WI38 (cell line): Measurements from ENCODE around the gene NEIL3.
A peak's percentile ranks its signal among the peaks of the same experiment; 100 is the strongest.

Experiments
- H3K4me3 ChIP-seq: 2 replicates; pipeline ENCODE4 v1.5.1; 2011; ENCODE audit warnings: low read depth, mild to moderate bottlenecking, control low read depth, low read length
- CTCF ChIP-seq: IDR thresholded peaks from 2 replicates; pipeline ENCODE4 v1.5.1; 2012; ENCODE audit warnings: low read depth, mild to moderate bottlenecking, control low read depth, low read length

NEIL3 gene

GRCh38 chr4:177369372-177369771 lies 59.7 kb downstream of the NEIL3 start:
- TF ChIP-seq CTCF = no peak
- no peak overlapping the region for H3K4me3 ChIP-seq

GRCh38 chr4:177371461-177371860 lies 61.8 kb downstream of the NEIL3 start:
- TF ChIP-seq CTCF = no peak
- no peak overlapping the region for H3K4me3 ChIP-seq

- TF ChIP-seq CTCF = no peak
- H3K4me3 ChIP-seq = no peak overlapping the region
Measured at GRCh38 chr4:177374966-177375365, 65.3 kb downstream of the NEIL3 start.

GRCh38 chr4:177375372-177375771 lies 65.7 kb downstream of the NEIL3 start:
- H3K4me3 ChIP-seq = no peak overlapping the region
- no peak for TF ChIP-seq CTCF

- no peak for TF ChIP-seq CTCF
Measured at GRCh38 chr4:177376024-177376423, 66.3 kb downstream of the NEIL3 start.

GRCh38 chr4:177380730-177381287 lies 71.1 kb downstream of the NEIL3 start:
- 0 out of 2 replicates have a peak, but pooled peaks have one; percentile 13 for TF ChIP-seq CTCF

More at GRCh38 chr4:177376024-177376423, 66.3 kb downstream of the NEIL3 start:
- H3K4me3 ChIP-seq = no peak overlapping the region

GRCh38 chr4:177381762-177382310 lies 72.2 kb downstream of the NEIL3 start:
- TF ChIP-seq CTCF = no peak
- H3K4me3 ChIP-seq = no peak overlapping the region

More at GRCh38 chr4:177380730-177381287, 71.1 kb downstream of the NEIL3 start:
- no peak overlapping the region for H3K4me3 ChIP-seq
